Measurements from ENCODE around the gene ADA.

Gene ADA

DNA sequence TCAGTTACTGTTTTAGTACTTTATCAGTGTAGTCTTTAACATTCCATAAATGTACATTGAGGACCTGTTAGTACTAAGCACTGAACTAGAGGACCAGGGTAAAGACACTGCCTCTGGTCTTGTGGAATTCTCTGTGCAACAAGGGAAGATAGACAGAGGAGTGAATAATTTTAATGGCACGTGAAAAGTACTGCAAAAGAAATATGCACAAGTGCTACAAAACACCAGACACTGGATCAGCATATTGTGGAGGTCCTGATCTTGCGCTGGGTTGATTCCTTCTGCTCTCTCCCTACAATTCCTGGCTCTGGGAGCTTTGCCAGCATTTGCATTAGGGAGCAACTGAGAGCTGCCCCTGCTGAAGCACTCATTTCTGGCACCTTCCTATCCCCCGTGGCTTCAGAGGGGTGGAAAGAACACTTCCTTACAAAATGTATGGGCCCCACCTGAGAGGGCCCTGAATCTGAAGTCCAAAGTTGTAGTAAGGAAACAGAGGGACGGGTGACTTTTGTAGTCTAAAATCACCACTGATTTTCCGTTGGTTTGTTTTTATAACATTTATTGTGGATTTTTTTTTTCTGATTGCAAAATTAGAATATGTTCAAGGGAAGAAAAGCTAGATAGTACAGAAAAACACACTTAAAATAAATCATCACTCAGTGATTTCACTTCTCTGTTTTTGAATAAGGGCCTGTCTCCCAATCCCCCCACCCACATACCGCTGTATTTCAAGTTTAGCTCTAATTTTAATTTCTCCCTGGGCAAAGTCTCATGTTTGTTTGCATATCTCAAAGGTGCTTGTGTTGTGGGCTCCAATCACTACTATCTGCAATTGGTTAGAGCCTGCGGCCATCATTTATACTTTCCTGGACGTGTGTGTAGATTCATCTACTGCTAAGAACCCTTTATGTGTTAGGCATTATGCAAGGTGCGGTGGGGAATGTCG, 64.2 kb downstream of the ADA start:
- peaks cover 16% of the 10 kb centered on the region; the same call in 1 of the 2 replicates for H3K36me3 ChIP-seq (ENCODE audit: insufficient read depth, low read length)
- H3K9me2 ChIP-seq (replicated peaks; ENCODE audit: low read depth, low read length): no peaks in the 10 kb centered on the region
- H3K4me3 ChIP-seq (ENCODE audit: low read length, poor library complexity, severe bottlenecking): no peak overlapping the region
- H3K4me1 ChIP-seq (ENCODE audit: insufficient read depth, low read length, poor library complexity, severe bottlenecking): peaks cover 32% of the 10 kb centered on the region
- no peak overlapping the region for H2AFZ ChIP-seq (ENCODE audit: low read length)
- no peak for TF ChIP-seq EZH2phosphoT487 (IDR thresholded peaks at IDR 0.05; ENCODE audit: borderline replicate concordance)
- TF ChIP-seq, protein P1, sequence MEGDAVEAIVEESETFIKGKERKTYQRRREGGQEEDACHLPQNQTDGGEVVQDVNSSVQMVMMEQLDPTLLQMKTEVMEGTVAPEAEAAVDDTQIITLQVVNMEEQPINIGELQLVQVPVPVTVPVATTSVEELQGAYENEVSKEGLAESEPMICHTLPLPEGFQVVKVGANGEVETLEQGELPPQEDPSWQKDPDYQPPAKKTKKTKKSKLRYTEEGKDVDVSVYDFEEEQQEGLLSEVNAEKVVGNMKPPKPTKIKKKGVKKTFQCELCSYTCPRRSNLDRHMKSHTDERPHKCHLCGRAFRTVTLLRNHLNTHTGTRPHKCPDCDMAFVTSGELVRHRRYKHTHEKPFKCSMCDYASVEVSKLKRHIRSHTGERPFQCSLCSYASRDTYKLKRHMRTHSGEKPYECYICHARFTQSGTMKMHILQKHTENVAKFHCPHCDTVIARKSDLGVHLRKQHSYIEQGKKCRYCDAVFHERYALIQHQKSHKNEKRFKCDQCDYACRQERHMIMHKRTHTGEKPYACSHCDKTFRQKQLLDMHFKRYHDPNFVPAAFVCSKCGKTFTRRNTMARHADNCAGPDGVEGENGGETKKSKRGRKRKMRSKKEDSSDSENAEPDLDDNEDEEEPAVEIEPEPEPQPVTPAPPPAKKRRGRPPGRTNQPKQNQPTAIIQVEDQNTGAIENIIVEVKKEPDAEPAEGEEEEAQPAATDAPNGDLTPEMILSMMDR (conservative IDR thresholded peaks at IDR 0.05; ENCODE audit: low read length): no peak
- no peak overlapping the region for H3K4me2 ChIP-seq (ENCODE audit: low read depth, low read length, poor library complexity, severe bottlenecking)
- H3K79me2 ChIP-seq (ENCODE audit: insufficient read depth, low read length): no peaks in the 10 kb centered on the region
- no peaks in the 10 kb centered on the region for H3F3A ChIP-seq (ENCODE audit: low read depth)
- H3K9me3 ChIP-seq (ENCODE audit: insufficient read depth, low read depth, low read length): no peaks in the 10 kb centered on the region
- H3K27me3 ChIP-seq (ENCODE audit: insufficient read depth, low read length, poor library complexity, severe bottlenecking): no peaks in the 10 kb centered on the region
- no peaks in the 10 kb centered on the region for H4K20me1 ChIP-seq (ENCODE audit: insufficient read depth, low read length, poor library complexity, severe bottlenecking)
- no peak overlapping the region for H3K9ac ChIP-seq (ENCODE audit: low read depth, low read length, poor library complexity, severe bottlenecking)

DNA sequence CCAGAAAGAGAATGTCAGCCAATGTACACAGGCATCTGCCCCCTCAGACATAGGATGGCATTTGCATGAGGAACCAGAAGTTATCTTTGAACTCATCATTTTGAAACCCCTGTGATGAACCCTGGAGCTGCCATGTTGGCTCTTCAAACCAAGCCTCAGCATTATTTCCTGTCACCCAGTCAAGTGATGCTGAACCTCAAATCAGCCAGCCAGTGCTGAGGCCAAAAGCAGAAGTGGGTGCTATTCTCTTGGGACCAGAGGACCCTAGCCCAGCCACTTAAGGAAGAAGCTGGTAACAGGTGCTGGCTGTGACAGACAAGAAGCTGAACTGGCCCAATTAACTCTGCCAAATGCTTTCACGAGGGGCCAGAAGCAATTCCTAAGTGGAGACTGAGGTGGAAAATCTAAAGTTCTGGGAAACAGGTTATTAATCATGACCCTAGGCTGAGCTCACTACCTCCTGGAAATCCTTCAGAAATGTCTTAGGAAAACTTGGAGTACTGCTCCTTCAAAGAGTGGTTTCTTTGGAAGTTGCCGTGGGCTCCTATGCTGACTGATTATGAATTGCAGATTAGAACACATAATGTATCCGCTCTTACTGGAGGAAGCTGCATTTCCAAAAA, 65.1 kb downstream of the ADA start:
- Histone ChIP-seq H3K4me2 (ENCODE audit: low read depth, low read length, poor library complexity, severe bottlenecking) (no peak overlapping the region), H3K4me3 (ENCODE audit: low read length, poor library complexity, severe bottlenecking) (no peak overlapping the region), H3F3A (ENCODE audit: low read depth) (no peaks in the 10 kb centered on the region), H3K4me1 (ENCODE audit: insufficient read depth, low read length, poor library complexity, severe bottlenecking) (peaks cover 41% of the 10 kb centered on the region), H3K36me3 (ENCODE audit: insufficient read depth, low read length) (peaks cover 13% of the 10 kb centered on the region; the same call in 1 of the 2 replicates), H2AFZ (ENCODE audit: low read length) (no peak overlapping the region), H3K9me2 (replicated peaks; ENCODE audit: low read depth, low read length) (no peaks in the 10 kb centered on the region), H3K9me3 (ENCODE audit: insufficient read depth, low read depth, low read length) (no peaks in the 10 kb centered on the region), H4K20me1 (ENCODE audit: insufficient read depth, low read length, poor library complexity, severe bottlenecking) (no peaks in the 10 kb centered on the region), H3K79me2 (ENCODE audit: insufficient read depth, low read length) (no peaks in the 10 kb centered on the region), H3K27me3 (ENCODE audit: insufficient read depth, low read length, poor library complexity, severe bottlenecking) (no peaks in the 10 kb centered on the region), H3K9ac (ENCODE audit: low read depth, low read length, poor library complexity, severe bottlenecking) (no peak overlapping the region)
- TF ChIP-seq, protein P1 (conservative IDR thresholded peaks at IDR 0.05; ENCODE audit: low read length): no peak
- no peak for TF ChIP-seq EZH2phosphoT487 (IDR thresholded peaks at IDR 0.05; ENCODE audit: borderline replicate concordance)

DNA sequence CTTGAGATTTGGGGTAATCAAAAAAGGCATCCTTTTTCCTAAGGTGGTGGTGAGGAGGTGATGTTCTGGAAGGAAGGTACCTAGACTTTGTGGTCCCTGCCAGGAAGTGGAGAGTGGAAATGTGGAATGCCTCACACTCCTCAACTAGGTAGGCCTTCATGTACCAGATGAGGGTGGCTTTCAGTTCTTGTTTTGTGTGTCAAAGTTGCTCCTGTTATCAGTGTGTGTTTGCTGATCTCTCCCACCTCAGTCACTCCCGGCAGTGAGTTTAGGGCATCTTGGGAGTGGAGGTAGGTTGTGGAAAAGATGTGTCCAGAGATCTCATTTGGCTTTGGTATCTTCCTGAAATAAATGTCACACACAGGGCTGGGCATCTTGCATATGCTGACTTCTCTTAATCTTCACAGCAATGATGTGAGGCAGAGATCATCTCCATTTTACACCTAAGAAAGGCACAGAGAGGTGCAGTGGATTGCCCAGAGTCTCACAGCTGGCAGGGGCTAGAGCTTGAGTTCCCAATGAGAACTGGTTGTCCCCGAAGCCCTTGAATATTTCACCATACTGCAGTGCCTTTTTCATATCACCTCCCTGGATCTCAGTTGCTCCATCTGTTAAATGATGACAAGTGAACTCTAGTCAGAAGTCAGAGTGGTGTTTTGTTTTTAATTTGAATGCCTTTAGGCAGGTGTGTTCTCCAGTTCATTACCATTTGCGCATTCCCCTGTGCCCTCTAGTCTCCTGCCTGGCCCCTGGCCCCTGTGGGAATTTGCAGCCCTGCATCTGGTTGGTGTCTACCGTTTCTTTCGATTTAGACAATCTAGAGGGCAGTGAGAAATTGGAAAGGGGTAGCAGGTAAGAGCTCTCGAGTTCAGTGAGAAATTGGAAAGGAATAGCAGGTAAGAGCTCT, 66.2 kb downstream of the ADA start:
- H3K4me1 ChIP-seq (ENCODE audit: insufficient read depth, low read length, poor library complexity, severe bottlenecking): peaks cover 52% of the 10 kb centered on the region

More for the DNA sequence above, 66.2 kb downstream of the ADA start:
- Histone ChIP-seq H3K27me3 (ENCODE audit: insufficient read depth, low read length, poor library complexity, severe bottlenecking) (no peaks in the 10 kb centered on the region), H3K4me3 (ENCODE audit: low read length, poor library complexity, severe bottlenecking) (no peak overlapping the region), H3K36me3 (ENCODE audit: insufficient read depth, low read length) (peaks cover 7% of the 10 kb centered on the region; the same call in 1 of the 2 replicates), H3K9me3 (ENCODE audit: insufficient read depth, low read depth, low read length) (no peaks in the 10 kb centered on the region), H3K9ac (ENCODE audit: low read depth, low read length, poor library complexity, severe bottlenecking) (no peak overlapping the region), H2AFZ (ENCODE audit: low read length) (no peak overlapping the region), H3F3A (ENCODE audit: low read depth) (no peaks in the 10 kb centered on the region), H4K20me1 (ENCODE audit: insufficient read depth, low read length, poor library complexity, severe bottlenecking) (no peaks in the 10 kb centered on the region), H3K9me2 (replicated peaks; ENCODE audit: low read depth, low read length) (no peaks in the 10 kb centered on the region), H3K79me2 (ENCODE audit: insufficient read depth, low read length) (no peaks in the 10 kb centered on the region), H3K4me2 (ENCODE audit: low read depth, low read length, poor library complexity, severe bottlenecking) (no peak overlapping the region)
- no peak for TF ChIP-seq EZH2phosphoT487 (IDR thresholded peaks at IDR 0.05; ENCODE audit: borderline replicate concordance)
- TF ChIP-seq, protein P1 (conservative IDR thresholded peaks at IDR 0.05; ENCODE audit: low read length): no peak
